OCI-LY3 (cell line): ENCODE data around the gene RNF13.

ENCODE experiments used
- H2AFZ ChIP-seq: fragments of 200-600, 300-600 bp; shearing (Covaris generic); 2 replicates; pipeline ENCODE4 v1.6.0; 2014; ENCODE audit warnings: antibody characterized with exemption, low read depth, low read length
- H3K27ac ChIP-seq: fragments of 200-600, 300-600 bp; sonication (generic); 2 replicates; pipeline ENCODE4 v1.5.1; 2014; ENCODE audit warnings: mild to moderate bottlenecking, low read length, moderate library complexity, mixed read lengths
- H3K27me3 ChIP-seq: fragments of 200-600, 300-600 bp; sonication (generic); 2 replicates; pipeline ENCODE4 v1.6.1; 2014; ENCODE audit warnings: low read depth, low read length, mixed read lengths
- H3K36me3 ChIP-seq: fragments of 200-600, 300-600 bp; sonication (generic); replicated peaks from 2 replicates; pipeline ENCODE3; 2014; ENCODE audit warnings: low read depth, low read length, mixed read lengths
- H3K4me1 ChIP-seq: fragments of 300-600, 200-600 bp; sonication (generic); 2 replicates; pipeline ENCODE4 v1.6.1; 2014; ENCODE audit warnings: low read length, mixed read lengths
- H3K4me2 ChIP-seq: fragments of 200-600, 300-600 bp; sonication (generic); 2 replicates; pipeline ENCODE4 v1.6.1; 2014; ENCODE audit warnings: low read length, mixed read lengths
- H3K4me3 ChIP-seq: fragments of 300-600, 200-600 bp; sonication (generic); 2 replicates; pipeline ENCODE4 v1.5.1; 2014; ENCODE audit warnings: antibody characterized with exemption, mild to moderate bottlenecking, low read length, moderate library complexity
- H3K79me2 ChIP-seq: fragments of 300-600, 200-600 bp; shearing (Covaris generic); 2 replicates; pipeline ENCODE4 v1.6.1; 2014; ENCODE audit warnings: mild to moderate bottlenecking, low read length, mixed read lengths
- H3K9ac ChIP-seq: fragments of 300-600, 200-600 bp; shearing (Covaris generic); 2 replicates; pipeline ENCODE4 v1.6.0; 2014; ENCODE audit warnings: mild to moderate bottlenecking, low read length, moderate library complexity
- H3K9me3 ChIP-seq: fragments of 200-600, 300-600 bp; shearing (Covaris generic); 2 replicates; pipeline ENCODE4 v1.6.1; 2014; ENCODE audit warnings: low read length, mixed read lengths; ENCODE audit not compliant: insufficient read depth
- H4K20me1 ChIP-seq: fragments of 200-600, 300-600 bp; sonication (generic); 2 replicates; pipeline ENCODE4 v1.6.1; 2016; ENCODE audit warnings: low read length, mixed read lengths; ENCODE audit not compliant: insufficient read depth
- EZH2phosphoT487 ChIP-seq: fragments of 200-600 bp; shearing (Covaris generic); IDR thresholded peaks from 2 replicates; pipeline ENCODE4 v1.6.1; 2018; ENCODE audit warnings: antibody characterized with exemption, mixed run types, low read depth
- TF ChIP-seq, protein P1 (sequence below): fragments of 200-600, 300-600 bp; sonication (generic); IDR thresholded peaks from 2 replicates; pipeline ENCODE4 v1.5.1; 2014; ENCODE audit warnings: antibody characterized with exemption, low read length, low read depth

The RNF13 gene

GRCh38 chr3:149781211-149781610, 31.8 kb upstream of the RNF13 start:
- Histone ChIP-seq H3K27ac (no peak overlapping the region), H3K79me2 (no peaks in the 10 kb centered on the region), H3K4me2 (peak overlapping the region; percentile 47), H3K4me3 (peak overlapping the region; percentile 10; the same call in 1 of the 2 replicates), H4K20me1 (no peaks in the 10 kb centered on the region), H3K36me3 (no peaks in the 10 kb centered on the region), H3K4me1 (peaks cover 21% of the 10 kb centered on the region), H3K27me3 (no peaks in the 10 kb centered on the region), H3K9me3 (no peaks in the 10 kb centered on the region), H2AFZ (no peak overlapping the region), H3K9ac (no peak overlapping the region)
- TF ChIP-seq EZH2phosphoT487: no peak
- TF ChIP-seq, protein P1, sequence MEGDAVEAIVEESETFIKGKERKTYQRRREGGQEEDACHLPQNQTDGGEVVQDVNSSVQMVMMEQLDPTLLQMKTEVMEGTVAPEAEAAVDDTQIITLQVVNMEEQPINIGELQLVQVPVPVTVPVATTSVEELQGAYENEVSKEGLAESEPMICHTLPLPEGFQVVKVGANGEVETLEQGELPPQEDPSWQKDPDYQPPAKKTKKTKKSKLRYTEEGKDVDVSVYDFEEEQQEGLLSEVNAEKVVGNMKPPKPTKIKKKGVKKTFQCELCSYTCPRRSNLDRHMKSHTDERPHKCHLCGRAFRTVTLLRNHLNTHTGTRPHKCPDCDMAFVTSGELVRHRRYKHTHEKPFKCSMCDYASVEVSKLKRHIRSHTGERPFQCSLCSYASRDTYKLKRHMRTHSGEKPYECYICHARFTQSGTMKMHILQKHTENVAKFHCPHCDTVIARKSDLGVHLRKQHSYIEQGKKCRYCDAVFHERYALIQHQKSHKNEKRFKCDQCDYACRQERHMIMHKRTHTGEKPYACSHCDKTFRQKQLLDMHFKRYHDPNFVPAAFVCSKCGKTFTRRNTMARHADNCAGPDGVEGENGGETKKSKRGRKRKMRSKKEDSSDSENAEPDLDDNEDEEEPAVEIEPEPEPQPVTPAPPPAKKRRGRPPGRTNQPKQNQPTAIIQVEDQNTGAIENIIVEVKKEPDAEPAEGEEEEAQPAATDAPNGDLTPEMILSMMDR: no peak

DNA sequence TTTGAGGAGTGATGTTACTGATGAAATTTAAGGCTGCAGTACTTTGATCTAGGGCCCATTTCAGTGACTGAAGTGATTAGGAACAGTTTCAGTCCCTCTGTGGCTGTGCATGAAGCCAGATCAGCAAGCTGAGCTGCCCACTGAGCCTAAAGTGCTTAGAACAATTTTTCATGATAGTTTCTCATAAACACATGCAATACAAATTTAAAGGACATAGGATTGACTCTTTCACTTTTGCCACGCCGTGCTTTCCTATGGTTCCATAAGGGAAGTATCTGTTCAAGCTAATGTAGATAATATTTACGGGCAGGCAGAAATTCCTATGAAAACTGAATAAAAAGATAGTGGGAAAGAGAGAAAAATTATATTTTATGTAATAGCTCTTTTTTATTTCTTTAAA, 31.3 kb upstream of the RNF13 start:
- Histone ChIP-seq H3K4me3 (peak overlapping the region; percentile 10; the same call in 1 of the 2 replicates), H3K9ac (no peak overlapping the region), H4K20me1 (no peaks in the 10 kb centered on the region), H3K27ac (no peak overlapping the region), H3K27me3 (no peaks in the 10 kb centered on the region), H2AFZ (no peak overlapping the region), H3K4me1 (peaks cover 21% of the 10 kb centered on the region), H3K79me2 (no peaks in the 10 kb centered on the region), H3K36me3 (no peaks in the 10 kb centered on the region), H3K9me3 (no peaks in the 10 kb centered on the region), H3K4me2 (peak overlapping the region; percentile 47)
- TF ChIP-seq, protein P1: no peak
- TF ChIP-seq EZH2phosphoT487: no peak

DNA sequence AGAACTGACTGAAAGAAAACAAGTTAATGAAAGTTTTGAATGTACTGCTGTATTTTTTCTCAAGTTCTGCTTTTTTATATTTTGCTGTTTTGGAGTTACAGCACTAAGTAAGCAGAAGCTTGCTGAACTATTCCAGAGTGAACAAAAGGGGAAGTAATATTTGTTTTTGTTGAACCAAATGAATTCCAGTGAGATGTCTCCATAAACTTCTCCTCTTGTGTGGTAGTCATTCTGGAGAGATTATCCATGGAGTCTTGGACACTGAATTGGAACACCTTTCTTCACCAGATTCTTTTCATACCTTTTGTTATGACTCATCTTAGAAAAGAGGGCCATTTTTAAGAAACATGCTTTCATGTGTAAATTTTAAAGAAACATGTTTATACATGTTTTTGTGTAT, 29.4 kb upstream of the RNF13 start:
- peaks cover 21% of the 10 kb centered on the region for H3K4me1 ChIP-seq
- no peaks in the 10 kb centered on the region for H3K79me2 ChIP-seq
- H3K4me3 ChIP-seq: no peak overlapping the region

DNA sequence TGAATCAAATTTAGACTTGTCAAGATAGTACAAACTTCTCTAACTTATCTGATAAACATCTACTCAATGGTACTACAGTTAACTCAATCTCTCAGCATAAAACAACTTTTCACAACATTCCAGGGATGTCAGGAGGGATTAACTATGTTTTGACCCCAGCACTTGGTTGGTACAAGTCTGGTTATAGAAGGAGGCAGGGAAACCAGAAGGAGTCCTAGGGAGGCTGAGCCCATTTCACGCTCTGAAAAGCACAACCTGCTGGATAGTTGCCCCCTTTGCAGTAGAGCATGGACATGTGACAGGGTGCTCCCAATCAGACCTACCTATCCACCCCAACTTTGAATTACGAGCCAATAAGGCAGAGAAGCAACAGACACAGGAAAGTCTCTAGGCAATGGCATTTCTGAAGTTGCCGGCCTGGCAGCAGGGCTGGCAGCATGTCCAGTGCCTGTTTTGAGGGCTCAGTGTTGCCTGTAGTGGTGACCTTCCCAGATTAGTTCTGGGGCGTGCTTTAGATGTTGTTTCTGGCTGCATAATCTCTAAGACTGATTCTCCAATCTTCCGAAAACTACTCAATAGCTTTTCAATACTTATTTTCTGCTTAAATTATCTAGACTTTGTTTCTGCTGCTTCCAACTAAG, 28.8 kb upstream of the RNF13 start:
- H3K4me1 ChIP-seq: peaks cover 21% of the 10 kb centered on the region
- no peak overlapping the region for H3K27ac ChIP-seq
- H3K4me3 ChIP-seq: no peak overlapping the region
- H3K9ac ChIP-seq: no peak overlapping the region
- TF ChIP-seq EZH2phosphoT487: no peak
- TF ChIP-seq, protein P1: no peak
- H3K36me3 ChIP-seq: no peaks in the 10 kb centered on the region
- no peaks in the 10 kb centered on the region for H4K20me1 ChIP-seq
- H2AFZ ChIP-seq: no peak overlapping the region
- H3K27me3 ChIP-seq: 0 out of 2 replicates have a peak, but pooled peaks cover 3% of the 10 kb centered on the region
- no peaks in the 10 kb centered on the region for H3K79me2 ChIP-seq
- no peak overlapping the region for H3K4me2 ChIP-seq
- H3K9me3 ChIP-seq: no peaks in the 10 kb centered on the region

More for the DNA sequence above, 29.4 kb upstream of the RNF13 start:
- Histone ChIP-seq H3K4me2 (no peak overlapping the region), H3K9ac (no peak overlapping the region), H3K27me3 (0 out of 2 replicates have a peak, but pooled peaks cover 3% of the 10 kb centered on the region), H3K9me3 (no peaks in the 10 kb centered on the region), H2AFZ (no peak overlapping the region), H3K36me3 (no peaks in the 10 kb centered on the region), H4K20me1 (no peaks in the 10 kb centered on the region), H3K27ac (no peak overlapping the region)
- TF ChIP-seq, protein P1: no peak
- TF ChIP-seq EZH2phosphoT487: no peak
